ENCODE results near the gene DAO. TPM values are rescaled to one million over a fixed set of nuclear protein-coding genes. Genes with fewer than 3 reads are reported as not detected.
A peak's percentile ranks its signal among the peaks of the same experiment; 100 is the strongest.

The DAO gene
- total RNA-seq, 1 experiment from 2014 or later = 21.5 TPM

DNA sequence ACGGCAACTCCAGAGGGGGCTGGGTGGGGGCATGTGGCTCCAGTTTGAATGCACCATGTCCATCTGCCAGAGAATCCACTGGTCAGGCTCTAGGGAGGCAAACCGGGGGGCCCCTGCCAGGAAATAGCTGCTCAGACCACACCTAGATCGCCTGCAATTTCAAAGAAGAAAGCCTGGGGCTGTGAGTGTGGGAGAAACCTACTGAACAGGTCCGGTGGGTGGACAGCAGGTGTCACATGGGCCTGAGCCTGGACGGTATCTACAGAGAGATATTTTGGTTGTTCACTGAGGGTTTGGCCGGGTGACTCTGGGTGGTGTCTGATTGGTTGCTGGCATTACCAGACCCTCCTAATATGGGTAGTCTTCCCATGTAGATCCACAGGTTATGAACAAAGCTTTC, 32.0 kb downstream of the DAO start:
- in situ Hi-C loops (cut with HindIII; ENCODE audit: low sequenced_read_pairs) = no loop called here
- DNase-seq (ENCODE audit: low spot score) = no peak

DNA sequence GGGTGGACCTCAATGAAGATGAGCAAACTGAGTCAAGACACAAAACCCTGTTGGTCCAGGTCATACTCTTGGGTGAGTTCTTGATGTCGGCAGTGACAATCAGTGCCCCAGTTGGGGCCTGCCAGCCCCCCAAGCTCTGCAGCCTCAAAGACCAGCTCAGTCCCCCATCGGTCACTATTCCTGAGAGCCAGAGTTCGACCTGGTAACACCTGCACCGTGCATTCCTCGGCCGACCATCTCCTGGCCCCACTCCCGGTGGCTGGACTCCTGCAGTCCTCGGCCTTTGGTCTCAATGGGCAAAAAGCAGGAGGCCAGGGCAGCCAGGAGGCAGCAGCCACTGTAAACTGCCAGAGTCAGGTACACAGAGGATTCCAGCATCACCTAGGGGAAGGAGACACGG, 32.5 kb downstream of the DAO start:
- no peak for DNase-seq (ENCODE audit: low spot score)
- in situ Hi-C loops (cut with HindIII; ENCODE audit: low sequenced_read_pairs) = no loop called here

DNA sequence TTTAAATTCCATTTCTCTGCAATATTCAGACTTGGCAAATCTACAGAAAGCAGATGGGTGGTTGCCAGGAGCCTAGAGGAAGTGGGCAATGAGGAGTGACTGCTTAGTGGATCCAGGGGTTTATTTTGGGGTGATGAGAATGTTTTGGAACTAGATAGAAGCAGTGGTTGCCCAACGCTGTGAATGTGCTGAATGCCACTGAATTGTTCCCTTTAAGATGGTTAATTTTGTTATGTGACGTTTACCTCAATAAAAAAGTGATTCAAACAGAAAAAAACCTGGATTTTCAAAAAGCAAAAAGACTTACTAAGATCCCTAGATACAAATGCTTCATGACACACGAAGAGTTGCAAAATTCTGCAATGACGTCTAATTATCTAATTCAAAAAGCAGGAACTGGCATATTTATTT, 34.2 kb downstream of the DAO start:
- peak; percentile 32 for DNase-seq (ENCODE audit: low spot score)
- in situ Hi-C loops (cut with HindIII; ENCODE audit: low sequenced_read_pairs) = no loop called here

DNA sequence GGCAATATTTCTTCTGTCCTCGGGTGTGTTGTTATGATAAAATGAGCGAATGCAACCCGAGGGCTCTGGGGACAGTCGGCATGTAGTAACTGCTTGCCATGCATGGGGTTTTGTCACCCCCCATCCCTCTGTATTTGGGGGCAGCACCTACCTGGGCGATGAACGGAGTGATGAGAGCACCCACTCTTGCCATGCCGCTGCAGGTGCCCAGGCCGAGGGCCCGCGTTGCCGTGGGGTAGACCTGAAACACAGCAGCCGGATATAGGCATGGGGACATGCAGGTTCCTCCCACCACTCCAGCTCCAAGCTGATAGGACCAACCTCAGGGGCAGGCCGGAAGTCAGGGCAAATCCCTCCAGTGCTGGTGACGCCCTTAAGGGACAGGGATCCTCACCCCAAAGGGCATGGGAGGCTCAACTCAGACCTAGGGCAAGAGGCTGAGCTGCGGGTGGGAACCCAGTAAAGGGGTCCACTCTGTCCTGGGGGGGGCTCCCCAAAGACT, 35.8 kb downstream of the DAO start:
- no peak for DNase-seq (ENCODE audit: low spot score)
- in situ Hi-C loops (cut with HindIII; ENCODE audit: low sequenced_read_pairs) = no loop called here

DNA sequence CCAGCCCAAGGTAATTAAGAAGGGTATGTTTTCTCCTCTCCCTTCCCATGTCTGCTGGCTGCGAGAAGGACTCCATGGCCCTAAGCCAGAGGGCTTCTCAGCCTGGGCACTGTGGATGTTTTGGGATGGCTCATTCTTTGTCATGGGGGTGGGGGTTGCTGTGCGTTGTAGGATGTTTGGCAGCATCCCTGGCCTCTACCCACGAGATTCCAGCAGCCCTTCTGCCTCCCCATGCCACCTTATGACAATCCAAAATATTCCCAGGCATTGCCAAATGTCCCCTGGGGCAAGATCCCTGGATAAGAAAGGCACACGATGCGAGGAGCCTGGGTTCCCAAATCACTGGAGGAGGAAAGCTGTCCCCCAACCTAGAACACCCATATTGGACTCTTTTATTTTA, 36.4 kb downstream of the DAO start:
- in situ Hi-C loops (cut with HindIII; ENCODE audit: low sequenced_read_pairs) = no loop called here
- DNase-seq (ENCODE audit: low spot score) = no peak

DNA sequence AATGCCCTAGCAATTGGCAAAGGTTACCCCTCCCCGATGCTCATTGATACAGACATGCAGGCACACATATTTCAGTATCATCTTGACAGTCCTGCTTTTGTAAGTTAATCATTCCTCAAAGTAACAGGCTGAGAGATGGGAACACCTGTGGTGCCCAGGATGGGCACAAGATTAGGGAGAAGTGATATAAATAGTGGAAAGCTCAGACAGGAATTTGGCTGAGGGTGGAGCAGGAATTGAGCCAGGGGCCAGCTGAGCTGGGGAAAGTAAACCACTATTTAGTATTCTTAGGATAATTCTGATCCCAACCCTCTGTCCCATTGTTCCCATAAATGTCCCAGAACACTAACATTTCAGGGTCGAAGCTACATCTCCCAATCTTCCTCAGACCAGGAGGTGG, 38.3 kb downstream of the DAO start:
- peak; percentile 78 for DNase-seq (ENCODE audit: low spot score)
- in situ Hi-C loops (cut with HindIII; ENCODE audit: low sequenced_read_pairs) = no loop called here

DNA sequence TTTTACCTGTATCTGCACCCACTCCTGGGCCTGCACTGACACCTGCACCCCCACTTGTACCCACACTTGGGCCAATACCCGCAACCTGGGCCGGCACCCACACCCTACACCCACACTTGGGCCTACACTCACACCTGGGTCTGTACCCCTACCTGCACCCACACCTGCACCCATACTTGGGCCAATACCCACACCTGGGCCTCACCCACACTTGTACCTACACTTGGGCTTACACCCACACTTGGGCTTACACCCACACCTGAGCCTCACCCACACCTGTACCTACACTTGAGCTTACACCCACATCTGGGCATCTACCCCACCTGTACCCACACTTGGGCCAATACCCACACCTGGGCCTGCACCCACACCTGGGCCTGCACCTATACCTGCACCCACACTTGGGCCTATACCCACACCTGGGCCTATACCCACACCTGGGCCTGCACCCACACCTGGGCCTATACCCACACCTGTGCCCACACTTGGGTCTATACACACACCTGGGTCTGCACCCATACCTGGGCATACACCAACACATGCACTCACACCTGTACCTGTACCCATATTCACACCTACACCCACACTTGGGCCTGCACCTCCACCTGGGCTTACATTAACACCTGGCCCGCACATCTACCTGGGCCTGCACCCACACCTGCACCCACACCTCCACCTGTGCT, 39.2 kb downstream of the DAO start:
- no peak for DNase-seq (ENCODE audit: low spot score)
- in situ Hi-C loops (cut with HindIII; ENCODE audit: low sequenced_read_pairs) = no loop called here

DNA sequence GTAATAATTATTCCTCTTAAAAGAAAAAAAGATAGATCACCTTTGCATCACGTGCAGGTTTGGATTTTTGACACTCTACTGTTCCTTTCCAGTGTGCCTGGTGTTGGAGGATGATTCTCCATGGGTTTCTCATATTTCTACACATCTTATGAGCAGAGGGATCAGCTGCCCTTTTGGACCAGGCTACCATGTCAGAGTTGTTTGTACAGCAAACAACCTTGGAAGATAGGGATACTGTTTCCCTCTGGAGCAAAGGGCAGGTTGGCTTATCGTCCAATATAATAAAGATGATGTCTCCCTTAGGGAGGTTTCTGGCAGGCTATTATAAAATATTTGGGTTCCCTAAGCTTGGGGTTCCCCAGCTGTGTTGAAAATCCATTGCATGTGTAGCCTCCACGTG, 42.1 kb downstream of the DAO start:
- no peak for DNase-seq (ENCODE audit: low spot score)
- in situ Hi-C loops (cut with HindIII; ENCODE audit: low sequenced_read_pairs) = no loop called here

DNA sequence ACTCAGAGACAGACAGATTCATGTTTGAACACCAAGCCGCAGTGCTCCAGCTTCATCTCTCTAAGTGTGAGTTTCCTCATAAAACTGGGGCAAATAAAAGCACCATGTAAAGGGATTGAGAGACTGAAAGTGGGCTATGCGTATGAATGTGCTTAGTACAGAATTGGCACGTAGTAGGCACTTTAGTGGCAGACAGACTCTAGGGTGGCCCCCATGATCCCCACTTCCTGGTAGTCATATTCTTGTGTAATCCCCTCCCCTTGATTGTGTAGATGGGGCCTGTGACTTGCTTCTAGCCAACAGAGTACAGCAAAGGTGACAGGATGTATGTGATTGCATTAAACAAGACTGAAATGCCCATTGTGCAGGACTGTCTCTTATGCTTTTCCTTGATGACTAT, 43.0 kb downstream of the DAO start:
- no peak for DNase-seq (ENCODE audit: low spot score)
- in situ Hi-C loops (cut with HindIII; ENCODE audit: low sequenced_read_pairs) = no loop called here

DNA sequence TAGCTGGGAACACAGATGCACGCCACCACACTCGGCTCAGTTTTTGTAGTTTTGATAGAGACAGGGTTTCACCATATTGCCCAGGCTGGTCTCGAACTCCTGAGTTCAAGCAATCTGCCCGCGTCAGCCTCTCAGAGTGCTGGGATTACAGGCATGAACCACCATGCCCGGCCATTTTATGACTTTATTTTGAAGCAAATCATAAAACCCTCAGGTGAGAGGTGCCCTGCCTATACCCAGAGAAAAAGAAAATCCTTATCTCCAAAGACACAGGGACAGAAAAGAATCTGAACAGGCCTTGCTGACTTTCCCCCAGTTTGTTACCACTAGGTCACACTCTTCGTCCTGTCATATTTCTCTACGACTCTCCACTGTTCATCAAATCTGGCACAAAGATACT, 48.8 kb downstream of the DAO start:
- no peak for DNase-seq (ENCODE audit: low spot score)

DNA sequence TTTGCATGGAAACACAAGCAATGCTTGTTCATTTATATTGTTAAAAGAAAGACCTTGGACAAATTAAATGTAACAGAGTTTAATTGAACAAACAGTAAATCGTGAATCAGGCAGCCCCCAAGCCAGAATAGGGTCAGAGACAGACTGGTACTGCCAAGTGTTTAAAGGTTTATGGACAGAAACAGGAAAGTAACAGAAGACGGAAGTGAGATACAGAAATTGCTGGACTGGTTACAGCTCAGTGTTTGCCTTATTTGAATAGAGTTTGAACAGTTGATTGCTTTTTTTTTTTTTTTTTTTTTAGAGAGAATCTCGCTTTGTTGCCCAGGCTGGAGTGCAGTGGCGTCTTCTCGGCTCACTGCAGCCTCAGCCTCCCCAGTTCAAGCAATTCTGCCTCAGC, 50.3 kb downstream of the DAO start:
- in situ Hi-C loops (cut with HindIII; ENCODE audit: low sequenced_read_pairs) = no loop called here
- no peak for DNase-seq (ENCODE audit: low spot score)

More for the DNA sequence above, 48.8 kb downstream of the DAO start:
- in situ Hi-C loops (cut with HindIII; ENCODE audit: low sequenced_read_pairs) = no loop called here

DNA sequence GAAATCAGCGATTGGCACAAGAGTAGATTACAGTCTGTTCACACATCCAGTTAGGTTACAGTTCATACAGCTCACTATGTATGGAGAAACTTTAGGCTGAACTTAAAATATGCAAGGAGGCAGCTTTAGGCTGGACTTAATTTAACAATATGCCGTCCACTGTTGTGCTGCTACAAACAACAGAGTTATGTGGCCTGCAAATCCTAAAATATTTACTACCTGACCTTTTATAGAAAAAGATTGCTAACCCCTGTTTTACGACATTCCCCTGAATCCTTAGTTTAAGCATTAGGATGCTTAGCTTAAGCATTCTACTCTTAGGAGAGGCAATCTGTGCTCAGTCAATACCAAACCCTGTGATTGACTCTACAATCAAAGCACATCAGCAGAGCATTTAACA, 50.9 kb downstream of the DAO start:
- DNase-seq (ENCODE audit: low spot score) = peak; percentile 66
- in situ Hi-C loops (cut with HindIII; ENCODE audit: low sequenced_read_pairs) = no loop called here

DNA sequence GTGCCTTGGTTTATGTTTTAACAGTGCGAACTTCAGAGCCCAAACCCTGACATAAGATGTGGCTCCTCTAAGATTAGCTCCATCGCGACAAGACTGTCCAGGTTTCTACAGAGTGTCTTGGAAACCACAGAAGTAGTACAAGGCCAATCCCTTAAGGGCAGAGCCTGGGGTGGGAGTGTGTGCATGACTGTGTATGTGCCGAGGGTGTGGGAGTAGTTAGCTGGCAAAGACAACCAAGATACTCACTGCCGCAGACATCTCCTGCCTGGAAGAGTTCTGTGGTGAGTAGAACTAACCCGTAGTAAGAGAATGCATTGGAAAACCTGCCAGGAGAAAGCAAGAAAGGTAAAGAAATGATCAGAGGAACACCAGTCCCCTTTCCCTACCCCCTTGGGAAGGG, 54.1 kb downstream of the DAO start:
- in situ Hi-C loops (cut with HindIII; ENCODE audit: low sequenced_read_pairs) = no loop called here

DNA sequence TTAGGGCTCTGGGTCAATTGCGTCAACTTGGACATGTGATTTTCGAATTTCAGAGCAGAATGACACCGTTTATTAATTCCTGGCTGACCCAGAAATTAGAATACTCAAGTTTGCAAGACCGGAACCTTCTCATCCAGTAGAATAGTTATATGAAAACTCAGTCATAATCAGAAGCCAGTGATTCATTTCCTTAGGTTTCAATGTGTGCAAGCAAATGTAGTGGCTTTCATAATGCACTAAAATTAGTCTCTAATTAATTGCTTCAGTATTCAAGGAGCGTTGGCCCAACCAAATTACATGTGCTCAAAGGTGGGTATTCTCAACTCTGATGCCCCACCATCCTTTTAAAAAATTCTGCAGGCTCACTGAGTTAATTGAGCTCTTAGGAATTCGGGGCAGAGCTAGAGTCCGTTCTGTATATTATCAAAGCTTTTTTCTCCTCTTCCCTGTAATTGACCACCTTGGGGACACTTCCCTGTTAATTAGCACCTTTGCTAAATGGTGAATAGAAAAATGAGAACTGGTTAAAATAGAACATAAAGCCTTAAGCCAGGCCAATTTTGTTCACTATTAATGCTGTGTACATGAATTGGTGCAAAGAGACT, 55.4 kb downstream of the DAO start:
- DNase-seq (ENCODE audit: low spot score) = no peak
- in situ Hi-C loops (cut with HindIII; ENCODE audit: low sequenced_read_pairs) = no loop called here

More for the DNA sequence above, 54.1 kb downstream of the DAO start:
- no peak for DNase-seq (ENCODE audit: low spot score)

DNA sequence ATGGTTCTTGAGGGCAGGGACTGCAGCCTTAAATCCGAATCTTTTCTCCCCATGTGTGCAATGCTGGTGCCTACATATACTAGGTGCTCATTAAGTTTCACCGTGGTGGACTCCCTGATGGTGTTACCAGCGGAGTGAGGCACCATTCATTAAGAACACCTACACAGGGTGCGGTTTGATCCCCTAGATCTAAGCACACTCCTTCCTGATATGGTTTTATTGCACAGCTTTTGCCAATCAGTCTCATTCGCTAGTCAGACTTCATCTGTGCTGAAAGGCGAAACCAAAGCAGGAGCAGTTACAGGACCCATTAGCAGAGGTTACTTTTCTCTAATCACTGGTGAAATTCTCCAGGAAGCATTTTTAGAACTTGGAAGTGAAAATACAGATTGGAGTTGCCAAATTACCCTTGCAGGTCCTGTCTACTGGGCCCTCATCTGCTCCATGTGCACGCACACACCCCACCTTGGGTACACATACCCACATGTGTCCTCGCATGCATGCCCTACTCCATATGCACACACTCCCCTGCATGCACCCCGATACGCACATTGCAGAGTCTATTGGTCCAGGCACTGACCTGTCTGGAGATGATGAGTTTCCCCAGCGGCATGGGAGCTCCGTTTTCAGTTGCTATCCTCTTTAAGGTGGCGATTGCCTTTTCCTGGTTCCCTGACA, 58.5 kb downstream of the DAO start:
- DNase-seq (ENCODE audit: low spot score) = no peak
- in situ Hi-C loops (cut with HindIII; ENCODE audit: low sequenced_read_pairs) = no loop called here

DNA sequence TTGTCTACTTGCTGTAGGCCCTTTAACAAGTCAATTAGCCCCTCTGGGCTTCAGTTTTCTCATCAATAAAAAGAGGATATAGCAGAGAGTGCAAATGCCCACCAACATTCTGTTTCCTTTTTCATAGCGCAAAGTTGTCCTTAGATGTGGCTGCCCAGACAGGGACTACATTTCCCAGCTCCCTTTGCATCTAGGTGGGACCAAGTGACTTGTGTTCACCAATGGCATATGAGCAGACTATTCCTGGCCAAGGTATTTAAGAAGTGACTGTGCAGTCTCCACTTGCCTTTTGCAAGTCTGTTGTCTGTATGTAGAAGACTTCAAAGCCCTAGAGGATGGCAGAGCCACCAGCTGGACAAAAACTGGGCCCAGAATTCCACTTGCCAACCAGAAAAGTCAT, 59.7 kb downstream of the DAO start:
- DNase-seq (ENCODE audit: low spot score) = peak; percentile 42
- in situ Hi-C loops (cut with HindIII; ENCODE audit: low sequenced_read_pairs) = no loop called here

DNA sequence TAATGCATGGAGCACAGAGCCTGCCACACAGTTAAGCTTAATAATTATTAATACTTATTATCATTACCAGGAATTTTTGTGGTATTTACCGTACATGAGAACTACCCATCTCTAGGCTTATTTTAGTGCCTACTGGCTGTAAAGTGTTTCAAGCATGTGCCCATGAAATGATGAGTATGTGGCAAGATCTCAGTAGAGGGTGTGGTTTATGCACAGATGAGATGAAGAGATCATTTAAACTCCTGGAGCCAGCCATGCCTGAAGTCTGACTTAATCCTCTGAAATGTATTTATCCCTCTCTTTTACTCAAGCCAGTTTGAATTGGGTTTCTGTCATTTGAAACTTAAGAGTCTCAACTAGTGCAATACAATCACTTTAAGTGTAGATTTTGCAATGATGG, 60.2 kb downstream of the DAO start:
- in situ Hi-C loops (cut with HindIII; ENCODE audit: low sequenced_read_pairs) = no loop called here
- DNase-seq (ENCODE audit: low spot score) = no peak

DNA sequence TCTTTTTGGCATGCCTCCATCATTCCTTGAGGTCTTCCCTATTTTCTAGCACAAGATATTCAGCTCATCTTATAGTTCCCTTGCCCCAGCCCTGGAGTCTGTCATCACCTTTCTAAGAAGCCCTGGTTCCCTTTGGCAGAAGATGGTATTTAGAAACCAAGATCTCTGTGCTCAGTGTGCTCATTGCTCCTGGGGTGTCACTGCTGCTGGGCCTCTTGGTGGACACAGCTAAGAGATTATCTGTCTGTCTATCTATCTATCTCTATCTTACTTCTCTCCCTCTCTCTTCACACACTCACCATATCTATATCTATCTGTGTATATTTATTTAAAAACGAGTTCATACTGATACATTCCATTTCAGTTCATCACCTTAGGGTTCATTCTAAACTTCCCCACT, 67.2 kb downstream of the DAO start:
- in situ Hi-C loops (cut with HindIII; ENCODE audit: low sequenced_read_pairs) = no loop called here
- DNase-seq (ENCODE audit: low spot score) = no peak

DNA sequence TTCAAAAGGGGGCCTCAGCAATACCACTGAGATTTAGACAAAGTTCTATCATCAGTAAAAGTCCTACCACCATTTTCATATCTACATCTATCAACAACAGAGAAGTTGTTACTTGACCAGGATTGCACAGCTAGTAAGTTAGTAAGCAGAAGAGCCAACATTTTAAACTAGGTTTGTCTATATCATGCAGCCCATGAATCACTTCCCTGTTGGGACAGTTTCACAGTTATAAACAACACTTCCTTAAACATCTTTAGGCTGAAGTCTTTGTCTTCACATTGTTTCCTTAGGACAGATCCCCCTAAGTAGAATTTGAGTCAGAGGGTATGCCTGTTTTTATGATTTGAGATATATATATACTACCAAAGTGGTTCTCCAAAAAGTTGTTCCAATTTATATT, 68.5 kb downstream of the DAO start:
- in situ Hi-C loops (cut with HindIII; ENCODE audit: low sequenced_read_pairs) = no loop called here
- DNase-seq (ENCODE audit: low spot score) = no peak

DNA sequence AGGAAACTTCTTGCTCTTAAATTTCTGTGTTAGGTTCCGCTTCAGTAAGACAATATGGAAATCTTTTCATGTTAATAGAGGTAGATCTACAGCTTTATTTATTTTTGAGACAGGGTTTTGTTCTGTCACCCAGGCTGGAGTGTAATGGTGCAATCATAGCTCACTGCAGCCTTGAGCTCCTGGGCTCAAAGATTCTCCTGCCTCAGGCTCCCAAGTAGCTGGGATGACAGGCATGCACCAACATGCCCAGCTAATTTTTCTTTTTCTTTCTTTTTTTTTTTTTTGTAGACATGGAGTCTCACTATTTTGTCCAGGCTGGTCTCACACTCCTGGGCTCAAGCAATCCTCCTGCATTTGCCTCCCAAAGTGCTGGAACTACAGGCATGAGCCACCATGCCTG, 70.1 kb downstream of the DAO start:
- no peak for DNase-seq (ENCODE audit: low spot score)
- in situ Hi-C loops (cut with HindIII; ENCODE audit: low sequenced_read_pairs) = no loop called here
